NCI-H1092 treated with DMSO at 0.1 percent for 48 hours (cell line): ENCODE results near the gene GALNT1.

Experiments used
- DNase-seq: peaks from one replicate; lab custom pipeline; 2025; lab: John Stamatoyannopoulos, UW

GALNT1 gene

DNA sequence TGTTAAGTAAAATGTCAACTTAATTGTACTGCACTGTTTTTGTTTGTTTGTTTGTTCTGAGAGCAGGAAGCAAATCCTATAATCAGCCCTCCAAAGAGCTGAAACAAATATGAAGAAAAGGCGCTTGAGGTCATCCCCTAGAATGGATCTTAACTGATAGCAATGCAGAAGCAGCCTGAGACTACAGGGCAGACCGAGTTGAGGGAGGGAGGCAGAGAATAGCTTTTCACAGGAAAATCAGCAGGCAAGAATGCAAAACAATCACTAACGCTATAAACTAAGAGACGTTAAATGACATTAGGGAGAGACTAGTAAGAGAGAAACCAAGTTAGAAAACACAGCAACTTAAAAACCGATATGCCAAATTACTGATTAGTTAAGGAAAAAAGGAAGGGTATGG is 37.2 kb downstream of the GALNT1 start:
- no peak for DNase-seq

DNA sequence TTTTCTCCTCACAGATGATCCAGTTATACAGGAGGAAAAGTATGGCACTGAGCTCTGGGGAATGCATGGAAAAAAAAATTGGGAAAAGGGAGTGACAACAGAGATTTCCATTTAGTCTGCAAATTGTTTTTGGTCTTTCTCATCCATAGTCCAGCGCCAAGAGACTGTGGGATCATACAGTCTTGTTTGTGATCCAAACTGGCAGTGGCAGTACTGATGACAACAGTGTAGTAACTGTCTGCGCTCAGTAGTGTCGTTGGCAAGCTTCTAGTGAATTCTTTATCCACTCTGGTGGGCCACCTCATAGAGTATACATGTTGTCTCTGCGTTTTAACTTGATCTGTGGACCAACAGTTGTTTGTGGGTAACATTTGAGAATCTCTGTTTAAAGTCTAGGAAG is 37.9 kb downstream of the GALNT1 start:
- no peak for DNase-seq

DNA sequence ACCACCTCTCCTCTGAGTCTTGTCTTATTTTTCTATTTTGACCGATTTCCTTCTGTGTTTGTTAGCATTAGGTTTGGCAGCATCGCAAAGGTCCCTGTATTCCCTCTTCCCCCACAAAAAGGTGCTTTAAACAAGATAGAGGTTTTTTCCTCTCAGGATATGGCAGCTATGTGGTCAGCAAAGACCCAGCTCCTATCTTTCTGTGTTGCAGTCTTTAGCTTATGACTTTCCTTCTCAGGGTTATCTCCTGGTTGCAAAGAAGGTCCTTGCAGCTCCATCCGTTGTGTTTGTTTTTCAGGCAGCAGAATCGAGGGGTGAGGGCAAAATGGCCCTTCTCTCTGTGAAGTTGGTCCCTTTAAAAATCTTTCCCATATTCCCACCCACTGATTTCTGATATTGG is 38.4 kb downstream of the GALNT1 start:
- DNase-seq, result no peak

DNA sequence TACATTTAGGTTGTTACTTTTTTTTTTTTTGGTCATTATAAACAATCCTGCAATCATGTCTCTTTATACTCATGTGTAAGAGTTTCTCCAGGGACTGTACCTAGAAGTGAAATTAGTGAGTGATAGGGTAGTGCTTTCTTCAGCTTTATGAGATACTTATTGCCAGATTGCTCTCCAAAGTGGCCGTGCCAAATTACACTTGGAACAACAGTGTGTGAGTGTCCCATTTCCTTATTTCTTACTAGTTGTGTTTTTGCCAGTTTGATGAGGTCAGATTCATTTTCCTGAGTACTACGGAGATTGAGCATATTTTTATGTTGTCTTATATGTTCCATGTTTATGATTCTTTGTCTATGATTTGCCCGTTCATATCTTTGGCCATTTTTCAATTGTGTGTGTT is 39.2 kb downstream of the GALNT1 start:
- DNase-seq, result no peak

DNA sequence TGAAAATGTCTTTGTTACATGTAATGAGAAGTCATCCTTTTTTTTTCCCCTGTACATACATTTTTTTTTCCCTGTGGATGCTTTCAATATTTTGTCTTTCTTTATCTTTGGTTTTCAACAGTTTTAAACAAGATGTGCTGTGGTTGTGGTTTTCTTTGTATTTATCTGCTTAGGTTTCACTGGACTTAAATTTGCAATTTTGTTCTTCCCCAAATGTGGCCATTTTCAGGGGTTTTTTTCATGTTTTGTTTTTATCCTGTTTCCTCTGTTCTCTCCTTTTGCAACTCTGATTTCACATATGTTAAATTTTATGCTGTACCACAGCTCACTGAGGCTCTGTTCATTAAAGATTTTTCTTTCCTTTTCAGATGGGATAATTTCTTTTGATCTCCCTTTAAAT is 41.7 kb downstream of the GALNT1 start:
- no peak for DNase-seq

- no peak for DNase-seq
These were observed 42.6 kb downstream of the GALNT1 start for GRCh38 chr18:35624146-35624545.

GRCh38 chr18:35625232-35625631 is 43.7 kb downstream of the GALNT1 start:
- DNase-seq, result no peak

- no peak for DNase-seq
These were observed 52.2 kb downstream of the GALNT1 start for GRCh38 chr18:35633761-35634160.

- DNase-seq, result no peak
These were observed 52.8 kb downstream of the GALNT1 start for GRCh38 chr18:35634323-35634722.

- no peak for DNase-seq
These were observed 53.6 kb downstream of the GALNT1 start for GRCh38 chr18:35635170-35635569.

GRCh38 chr18:35637227-35637626 is 55.7 kb downstream of the GALNT1 start:
- no peak for DNase-seq

- no peak for DNase-seq
These were observed 57.8 kb downstream of the GALNT1 start for GRCh38 chr18:35639296-35639695.

DNA sequence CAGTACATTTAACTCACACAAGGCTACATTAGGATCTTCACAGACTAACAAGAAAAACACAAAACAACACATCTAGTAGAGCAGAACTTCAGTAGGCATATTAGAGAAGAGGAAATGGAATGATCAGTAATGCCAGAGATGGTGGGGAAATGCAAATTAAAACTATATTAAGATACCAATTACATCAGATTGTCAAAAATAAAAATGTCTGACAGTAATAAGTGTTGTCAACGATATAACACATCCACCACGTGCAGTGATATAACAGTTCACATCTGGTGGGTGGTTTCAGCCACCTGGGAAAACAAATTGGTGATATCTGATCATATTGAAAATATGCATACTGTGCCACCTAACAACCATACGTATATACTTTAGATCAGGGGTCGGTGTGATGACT is 59.9 kb downstream of the GALNT1 start:
- no peak for DNase-seq

DNA sequence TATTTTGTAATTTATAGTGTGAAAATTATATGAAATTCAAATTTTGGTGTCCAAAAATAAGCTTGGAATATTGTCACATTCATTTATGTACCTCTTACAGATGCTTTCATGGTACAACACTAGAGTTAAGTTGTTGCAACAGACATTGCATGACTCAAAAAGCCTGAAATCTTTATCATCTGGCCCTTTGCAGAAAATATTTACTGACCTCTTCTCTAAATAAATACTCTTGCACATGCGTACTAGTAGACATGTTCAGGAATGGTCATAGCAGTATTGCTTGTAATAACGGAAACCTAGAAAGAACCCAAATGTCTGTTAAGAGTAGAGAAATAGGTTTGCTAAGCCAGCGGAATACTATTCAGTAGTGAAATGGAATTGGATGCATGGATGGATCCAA is 60.4 kb downstream of the GALNT1 start:
- DNase-seq, result no peak

DNA sequence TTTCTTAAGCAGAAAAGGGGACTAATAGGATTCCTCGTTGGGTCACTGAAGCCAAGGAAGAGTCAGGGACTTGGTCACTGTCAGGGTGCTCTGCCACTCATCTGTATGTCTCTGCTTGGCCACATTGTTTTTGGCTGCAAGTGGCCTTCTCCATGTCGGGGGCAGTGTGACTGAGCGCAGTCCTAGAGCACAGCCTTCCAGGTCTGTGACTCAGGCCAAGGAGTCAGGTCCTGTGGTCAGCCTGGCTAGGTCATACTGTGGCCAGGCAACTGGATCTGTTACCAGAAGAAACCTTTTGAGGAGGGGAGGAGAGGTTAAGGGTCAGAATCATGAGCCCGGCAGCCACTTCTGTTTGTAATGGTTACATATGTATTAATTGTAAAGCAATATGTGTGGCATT is 61.3 kb downstream of the GALNT1 start:
- DNase-seq, result no peak

DNA sequence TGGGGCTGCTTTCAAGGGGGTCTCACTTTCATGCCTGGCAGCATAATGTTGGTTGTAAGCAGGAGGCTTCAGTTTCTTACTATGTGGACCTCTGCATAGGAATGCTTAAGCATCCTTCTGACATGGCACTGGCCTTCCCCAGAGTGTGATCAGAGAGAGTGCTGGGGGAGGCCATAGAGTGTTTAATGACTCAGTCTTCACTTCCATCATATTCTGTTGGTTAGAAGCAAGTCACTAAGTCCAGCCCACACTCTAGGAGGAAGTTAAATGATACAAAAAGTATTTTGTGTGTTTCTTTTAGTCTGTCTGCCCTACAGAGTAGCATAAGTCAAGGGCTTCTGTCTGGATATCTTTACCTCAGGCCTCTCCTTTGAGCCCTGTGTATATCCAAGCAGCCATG is 64.9 kb downstream of the GALNT1 start:
- DNase-seq, result no peak

DNA sequence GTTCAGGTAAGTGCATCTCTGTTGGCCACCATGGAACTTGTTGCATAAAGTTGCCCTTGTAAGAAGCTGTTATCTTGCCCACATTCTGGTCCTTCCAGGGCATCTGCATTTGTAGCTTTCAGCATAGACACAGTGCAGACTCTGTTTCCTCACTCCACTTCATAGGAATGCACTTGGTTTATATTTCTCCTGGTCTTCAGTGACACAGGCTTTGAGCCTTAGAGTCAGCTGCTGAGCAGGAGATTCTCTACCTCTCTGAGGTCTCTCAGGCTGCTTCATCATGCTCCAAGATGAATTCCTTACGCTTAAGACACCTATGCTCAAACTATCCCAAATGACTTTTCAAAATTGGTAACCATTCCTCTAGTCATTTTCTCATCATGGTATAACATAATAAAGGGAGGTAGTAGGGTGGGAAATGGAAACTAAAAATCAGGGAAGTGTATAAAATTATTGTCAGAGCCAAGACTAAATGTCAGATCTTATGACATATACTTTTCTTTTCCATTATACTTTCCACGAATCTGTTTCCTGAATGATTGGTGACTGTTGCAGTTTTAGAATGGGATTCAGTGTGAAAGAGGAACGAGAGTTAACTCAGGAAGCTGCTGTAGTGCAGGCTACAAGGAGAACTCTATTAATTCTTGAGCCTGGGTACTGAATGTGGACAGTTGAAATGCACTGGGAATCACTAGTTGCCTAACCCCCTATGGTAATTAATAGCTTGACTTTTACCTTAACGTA is 72.0 kb downstream of the GALNT1 start:
- no peak for DNase-seq

GRCh38 chr18:35658112-35658511 is 76.6 kb downstream of the GALNT1 start:
- no peak for DNase-seq

DNA sequence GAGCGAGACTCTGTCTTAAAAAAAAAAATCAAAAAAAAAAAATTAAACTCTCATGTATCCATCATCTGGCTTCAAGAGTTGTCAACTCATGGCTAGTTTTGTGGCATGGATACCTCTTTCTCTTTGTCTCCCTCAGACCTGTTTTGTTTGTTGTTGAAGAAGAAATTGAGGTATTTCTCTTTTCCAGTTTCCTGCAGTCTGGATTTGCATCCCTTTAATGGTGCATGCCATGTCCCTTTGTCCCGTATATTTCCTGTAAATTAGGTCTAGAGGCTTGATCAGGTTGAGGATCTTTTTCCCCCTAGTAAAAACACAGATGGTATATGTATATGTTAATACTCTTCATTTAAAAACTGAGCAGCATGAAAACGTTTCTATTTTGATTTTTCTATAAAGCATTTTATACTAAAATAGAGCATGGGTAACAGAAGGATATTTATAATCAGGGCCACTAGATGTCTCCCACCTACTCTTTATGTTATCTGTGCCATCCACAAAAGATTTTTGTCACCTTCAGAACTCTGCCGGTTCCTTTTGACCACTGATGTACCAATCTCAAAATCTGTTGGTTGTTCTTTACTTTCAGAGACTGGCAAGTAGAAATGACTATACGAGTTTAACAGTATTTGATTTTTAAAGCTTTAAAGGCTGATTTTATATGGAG is 80.1 kb downstream of the GALNT1 start:
- DNase-seq, result peak; percentile 55

DNA sequence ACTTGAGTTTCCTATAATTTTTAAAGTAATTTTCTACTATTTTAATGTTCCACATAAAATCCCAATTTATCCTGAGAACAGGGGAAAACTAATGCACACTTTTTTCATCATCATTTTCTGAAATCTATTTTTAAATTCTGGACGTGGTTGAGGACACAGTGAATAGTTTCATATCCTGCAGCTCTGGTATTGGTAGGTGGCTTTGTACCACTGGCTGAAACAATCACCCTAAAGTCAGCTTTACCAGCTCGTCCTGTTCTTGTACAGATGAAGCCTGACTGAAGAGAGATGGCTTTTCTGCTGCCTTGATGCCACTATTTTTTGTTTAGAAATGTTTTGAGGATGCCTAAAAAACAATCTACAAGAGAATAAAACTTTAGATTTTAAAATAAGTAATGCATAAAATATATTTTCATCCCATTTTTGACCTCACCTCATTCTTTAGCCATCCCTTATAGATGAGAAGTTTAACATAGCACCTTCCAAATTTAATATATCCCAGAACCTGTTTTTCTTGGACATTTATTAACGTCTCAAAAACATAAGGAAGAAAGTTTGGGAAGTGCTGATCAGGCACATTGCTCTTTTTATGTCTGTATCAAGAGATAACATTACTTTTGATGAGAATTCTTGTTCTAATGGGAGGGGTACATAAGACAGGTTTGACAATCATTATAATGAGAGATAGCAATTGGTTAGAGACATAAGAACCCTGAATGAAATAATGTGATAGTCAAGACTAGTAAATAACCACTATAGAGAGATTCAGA is 80.9 kb downstream of the GALNT1 start:
- no peak for DNase-seq

- no peak for DNase-seq
These were observed 90.5 kb downstream of the GALNT1 start for GRCh38 chr18:35671966-35672603.

GRCh38 chr18:35672897-35673296 is 91.4 kb downstream of the GALNT1 start:
- no peak for DNase-seq

DNA sequence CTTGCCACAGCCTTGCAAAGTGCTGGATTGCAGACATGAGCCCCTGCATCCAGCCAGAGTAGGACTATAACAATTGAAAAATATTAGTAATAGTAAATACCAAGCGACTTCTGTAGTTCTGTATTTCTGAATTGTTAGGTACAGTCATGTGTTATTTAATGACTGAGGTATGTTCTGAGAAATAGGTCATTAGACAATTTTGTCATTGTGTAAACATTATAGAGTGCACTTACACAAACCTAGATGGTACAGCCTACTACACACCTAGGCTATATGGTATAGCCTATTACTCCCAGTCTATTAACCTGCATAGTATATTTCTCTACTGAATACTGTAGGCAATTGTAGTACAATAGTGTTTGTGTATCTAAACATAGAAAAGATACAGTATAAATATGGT is 92.1 kb downstream of the GALNT1 start:
- no peak for DNase-seq
